DND-41 (cell line): ENCODE results near the gene STX4.

Experiments
- ATAC-seq: fragments of 200-7000 bp; cut with Tn5 transposase; 3 replicates; pipeline ENCODE4 v1.9.1; 2021; ENCODE audit warnings: low read depth; ENCODE audit not compliant: insufficient read depth
- DNase-seq: peaks from one replicate; pipeline ENCODE4 v3.0.0-alpha.2; 2020
- H2AFZ ChIP-seq: 2 replicates; pipeline ENCODE4 v1.6.0; 2012; ENCODE audit warnings: low read depth, low read length
- H3K27ac ChIP-seq: 2 replicates; pipeline ENCODE4 v1.5.1; 2012; ENCODE audit warnings: low read length, inconsistent platforms
- H3K27me3 ChIP-seq: fragments of 200-600 bp; sonication (generic); 2 replicates; pipeline ENCODE4 v1.6.0; 2012; ENCODE audit warnings: low read length, mild to moderate bottlenecking, inconsistent platforms; ENCODE audit not compliant: insufficient read depth, poor library complexity
- H3K36me3 ChIP-seq: 2 replicates; pipeline ENCODE4 v1.5.1; 2012; ENCODE audit warnings: low read length, inconsistent platforms; ENCODE audit not compliant: insufficient read depth
- H3K4me1 ChIP-seq: 2 replicates; pipeline ENCODE4 v1.5.1; 2012; ENCODE audit warnings: mild to moderate bottlenecking, low read length; ENCODE audit not compliant: insufficient read depth
- H3K4me2 ChIP-seq: 2 replicates; pipeline ENCODE4 v1.6.0; 2012; ENCODE audit warnings: mild to moderate bottlenecking, moderate library complexity, low read length, inconsistent platforms; ENCODE audit not compliant: insufficient read depth
- H3K4me3 ChIP-seq, 2 experiments: fragments of 200-600 bp in 1 of 2; shearing (Covaris generic) in 1 of 2; 2 replicates each; pipeline ENCODE4 v1.5.1; 2012 to 2016; ENCODE audit warnings: inconsistent platforms in 2 of 2, low read length in 2 of 2, mild to moderate bottlenecking in 2 of 2, low read depth in 1 of 2, moderate library complexity in 1 of 2
- H3K79me2 ChIP-seq: 2 replicates; pipeline ENCODE4 v1.6.0; 2012; ENCODE audit warnings: low read length, inconsistent platforms; ENCODE audit not compliant: insufficient read depth
- H3K9ac ChIP-seq: 2 replicates; pipeline ENCODE4 v1.6.0; 2012; ENCODE audit warnings: low read depth, mild to moderate bottlenecking, inconsistent platforms, low read length, moderate library complexity
- H3K9me3 ChIP-seq: 2 replicates; pipeline ENCODE4 v1.5.1; 2012; ENCODE audit warnings: low read length, moderate library complexity, mild to moderate bottlenecking, inconsistent platforms; ENCODE audit not compliant: insufficient read depth, severe bottlenecking
- H4K20me1 ChIP-seq: 2 replicates; pipeline ENCODE4 v1.6.0; 2012; ENCODE audit warnings: low read length; ENCODE audit not compliant: insufficient read depth
- EZH2 ChIP-seq: IDR thresholded peaks from 3 replicates; pipeline ENCODE4 v1.6.1; 2012; ENCODE audit warnings: borderline replicate concordance, low read depth, mild to moderate bottlenecking, moderate library complexity, low read length, inconsistent platforms; ENCODE audit not compliant: severe bottlenecking
- TF ChIP-seq, protein P1 (sequence below): IDR thresholded peaks from 2 replicates; pipeline ENCODE4 v1.5.1; 2012; ENCODE audit warnings: borderline replicate concordance, low read length, moderate library complexity, mild to moderate bottlenecking; ENCODE audit not compliant: poor library complexity, severe bottlenecking; ENCODE audit errors: extremely low read depth

Gene STX4

DNA sequence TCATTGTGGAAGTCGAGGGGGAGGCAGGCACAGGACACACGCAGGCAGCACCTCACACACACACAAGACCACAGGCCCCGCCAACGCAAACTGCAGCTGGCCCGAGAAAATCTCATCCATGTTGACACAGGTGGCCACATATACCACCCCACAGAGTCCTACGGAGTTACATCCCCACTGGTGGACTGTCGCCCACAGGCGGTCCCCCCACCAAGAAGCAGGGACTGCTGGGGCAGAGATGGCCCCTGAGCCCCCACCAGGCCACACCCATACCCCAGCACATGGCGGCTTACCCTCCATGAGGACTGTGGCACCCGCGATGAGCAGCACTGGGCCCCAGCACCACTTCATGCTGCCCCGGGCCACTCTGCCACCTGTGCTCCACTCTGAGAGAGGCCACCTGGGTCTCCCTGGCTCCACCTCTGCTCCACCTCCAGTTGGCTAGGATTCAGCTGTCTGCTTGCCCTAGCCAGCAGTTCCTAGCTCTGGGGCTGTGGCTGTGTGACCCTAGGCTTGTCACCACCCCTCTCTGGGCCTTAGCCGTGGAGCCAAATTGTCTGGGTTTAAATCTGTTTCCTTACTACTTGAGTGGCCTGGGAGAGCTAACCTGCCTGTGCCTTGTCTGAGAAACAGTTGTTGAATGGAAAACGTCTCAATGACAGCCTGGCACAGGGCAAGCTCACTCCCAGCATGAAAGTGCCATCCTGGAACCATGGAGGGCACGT lies 55.3 kb downstream of the STX4 start, which contains the start of gene PRSS53:
Gene PRSS53, minus strand, starts transcription at position 485 of the 725 bp plus-strand sequence. Its CDS starts 134 bp downstream, at position 351.
- H3K4me3 ChIP-seq, result no peak within 1 kb of the TSS
- peaks cover 27% of the 10 kb centered on the region; the same call in 1 of the 2 replicates for H4K20me1 ChIP-seq
- H3K4me2 ChIP-seq, result no peak within 1 kb of the TSS
- H3K4me1 ChIP-seq, result peaks cover 14% of the 10 kb centered on the region
- H3K27ac ChIP-seq, result no peak within 1 kb of the TSS
- DNase-seq (no peak), ATAC-seq (no peak)
- H3K27me3 ChIP-seq, result no peaks in the 10 kb centered on the region
- H3K9me3 ChIP-seq, result no peaks in the 10 kb centered on the region
- TF ChIP-seq, protein P1, sequence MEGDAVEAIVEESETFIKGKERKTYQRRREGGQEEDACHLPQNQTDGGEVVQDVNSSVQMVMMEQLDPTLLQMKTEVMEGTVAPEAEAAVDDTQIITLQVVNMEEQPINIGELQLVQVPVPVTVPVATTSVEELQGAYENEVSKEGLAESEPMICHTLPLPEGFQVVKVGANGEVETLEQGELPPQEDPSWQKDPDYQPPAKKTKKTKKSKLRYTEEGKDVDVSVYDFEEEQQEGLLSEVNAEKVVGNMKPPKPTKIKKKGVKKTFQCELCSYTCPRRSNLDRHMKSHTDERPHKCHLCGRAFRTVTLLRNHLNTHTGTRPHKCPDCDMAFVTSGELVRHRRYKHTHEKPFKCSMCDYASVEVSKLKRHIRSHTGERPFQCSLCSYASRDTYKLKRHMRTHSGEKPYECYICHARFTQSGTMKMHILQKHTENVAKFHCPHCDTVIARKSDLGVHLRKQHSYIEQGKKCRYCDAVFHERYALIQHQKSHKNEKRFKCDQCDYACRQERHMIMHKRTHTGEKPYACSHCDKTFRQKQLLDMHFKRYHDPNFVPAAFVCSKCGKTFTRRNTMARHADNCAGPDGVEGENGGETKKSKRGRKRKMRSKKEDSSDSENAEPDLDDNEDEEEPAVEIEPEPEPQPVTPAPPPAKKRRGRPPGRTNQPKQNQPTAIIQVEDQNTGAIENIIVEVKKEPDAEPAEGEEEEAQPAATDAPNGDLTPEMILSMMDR, result no peak
- TF ChIP-seq EZH2, result no peak
- H3K9ac ChIP-seq, result no peak within 1 kb of the TSS
- peaks cover 29% of the 10 kb centered on the region for H3K79me2 ChIP-seq
- H3K36me3 ChIP-seq, result peaks cover 73% of the 10 kb centered on the region
- H2AFZ ChIP-seq, result no peak within 1 kb of the TSS

DNA sequence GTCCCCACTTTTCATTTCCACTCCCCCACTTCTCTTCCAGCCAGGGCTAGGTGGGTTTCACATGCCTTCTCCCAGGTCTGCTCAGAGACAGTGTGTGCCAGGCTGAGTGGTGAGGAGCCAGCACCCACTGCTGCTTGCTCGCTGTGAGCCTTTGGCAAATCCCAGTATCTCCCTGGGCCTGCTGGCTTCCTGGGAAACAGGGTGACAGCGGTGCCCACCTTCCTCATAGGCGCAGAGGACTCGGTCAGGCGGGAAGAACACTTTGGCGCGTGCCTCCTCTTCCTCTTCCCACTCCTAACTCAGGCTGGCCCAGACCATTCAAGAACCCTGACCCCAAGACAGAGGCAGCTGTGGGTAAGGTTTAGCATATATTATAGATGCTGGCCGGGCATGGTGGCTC lies 55.8 kb downstream of the STX4 start:
- TF ChIP-seq EZH2, result no peak
- TF ChIP-seq, protein P1, result no peak
- no peak overlapping the region for H3K9ac ChIP-seq

More for the DNA sequence above, 55.8 kb downstream of the STX4 start:
- H3K27ac ChIP-seq, result no peak overlapping the region
- ATAC-seq (no peak), DNase-seq (no peak)
- no peaks in the 10 kb centered on the region for H3K27me3 ChIP-seq
- H3K4me2 ChIP-seq, result no peak overlapping the region
- H3K79me2 ChIP-seq, result peaks cover 34% of the 10 kb centered on the region
- peaks cover 27% of the 10 kb centered on the region; the same call in 1 of the 2 replicates for H4K20me1 ChIP-seq
- no peak overlapping the region for H2AFZ ChIP-seq
- H3K9me3 ChIP-seq, result no peaks in the 10 kb centered on the region
- H3K4me1 ChIP-seq, result peaks cover 20% of the 10 kb centered on the region
- H3K4me3 ChIP-seq, result no peak overlapping the region
- peaks cover 68% of the 10 kb centered on the region for H3K36me3 ChIP-seq
